COLO668 (cell line): ENCODE results near the gene KDM4C.

Source experiments
- DNase-seq: peaks from one replicate; lab custom pipeline; 2025; ENCODE audit not compliant: unreplicated experiment; lab: John Stamatoyannopoulos, UW

The KDM4C gene

GRCh38 chr9:7129391-7129790 lies 371.6 kb downstream of the KDM4C start:
- DNase-seq, result no peak

GRCh38 chr9:7130266-7130820 lies 372.6 kb downstream of the KDM4C start:
- no peak for DNase-seq

GRCh38 chr9:7132605-7133004 lies 374.8 kb downstream of the KDM4C start:
- no peak for DNase-seq

GRCh38 chr9:7135735-7136134 lies 378.0 kb downstream of the KDM4C start:
- DNase-seq, result no peak

GRCh38 chr9:7137040-7137439 lies 379.3 kb downstream of the KDM4C start:
- DNase-seq, result no peak

- DNase-seq, result no peak
Observed at GRCh38 chr9:7137571-7137970, 379.8 kb downstream of the KDM4C start.

GRCh38 chr9:7139886-7140285 lies 382.1 kb downstream of the KDM4C start:
- no peak for DNase-seq

GRCh38 chr9:7140401-7140800 lies 382.6 kb downstream of the KDM4C start:
- no peak for DNase-seq

GRCh38 chr9:7143645-7144200 lies 385.9 kb downstream of the KDM4C start:
- no peak for DNase-seq

- no peak for DNase-seq
Observed at GRCh38 chr9:7144265-7145046, 386.7 kb downstream of the KDM4C start.

GRCh38 chr9:7145361-7146069 lies 387.7 kb downstream of the KDM4C start:
- DNase-seq, result no peak

GRCh38 chr9:7146582-7146981 lies 388.8 kb downstream of the KDM4C start:
- DNase-seq, result no peak

GRCh38 chr9:7147121-7148090 lies 389.6 kb downstream of the KDM4C start:
- DNase-seq, result no peak

GRCh38 chr9:7148243-7148765 lies 390.5 kb downstream of the KDM4C start:
- DNase-seq, result no peak

- no peak for DNase-seq
Observed at GRCh38 chr9:7149258-7149657, 391.5 kb downstream of the KDM4C start.

- DNase-seq, result no peak
Observed at GRCh38 chr9:7150153-7150890, 392.5 kb downstream of the KDM4C start.

- DNase-seq, result no peak
Observed at GRCh38 chr9:7153134-7153533, 395.4 kb downstream of the KDM4C start.

GRCh38 chr9:7153566-7153965 lies 395.8 kb downstream of the KDM4C start:
- DNase-seq, result no peak

- DNase-seq, result no peak
Observed at GRCh38 chr9:7154003-7154619, 396.3 kb downstream of the KDM4C start.
